ENCODE measurements around the gene MAP7D1.
"Not testable (repeated sequence)": the region's sequence is repeated elsewhere in the genome, so short reads cannot be mapped to it uniquely, and the experiment has no call there.

MAP7D1 gene

GRCh38 chr1:36154765-36155407, 1.1 kb upstream of the MAP7D1 start:
- no peak for DNase-seq

- peak; percentile 53 for DNase-seq
Measured at GRCh38 chr1:36156329-36157114, 562 bp downstream of the MAP7D1 start.

- no peak for DNase-seq
Measured at GRCh38 chr1:36157115-36157903, 1.3 kb downstream of the MAP7D1 start.

GRCh38 chr1:36157973-36158826, 2.2 kb downstream of the MAP7D1 start:
- no peak for DNase-seq

GRCh38 chr1:36158827-36159252, 2.9 kb downstream of the MAP7D1 start:
- not testable (repeated sequence) for DNase-seq

- DNase-seq = no peak
Measured at GRCh38 chr1:36159614-36160387, 3.8 kb downstream of the MAP7D1 start.

GRCh38 chr1:36160388-36160948, 4.5 kb downstream of the MAP7D1 start:
- no peak for DNase-seq

GRCh38 chr1:36160949-36161485, 5.1 kb downstream of the MAP7D1 start:
- DNase-seq = peak; percentile 41

- DNase-seq = peak; percentile 41
Measured at GRCh38 chr1:36161641-36162531, 5.9 kb downstream of the MAP7D1 start.

- DNase-seq = no peak
Measured at GRCh38 chr1:36162680-36163239, 6.8 kb downstream of the MAP7D1 start.

- DNase-seq = no peak
Measured at GRCh38 chr1:36163426-36163825, 7.5 kb downstream of the MAP7D1 start.

GRCh38 chr1:36164361-36164760, 8.4 kb downstream of the MAP7D1 start:
- DNase-seq = no peak

- DNase-seq = no peak
Measured at GRCh38 chr1:36165145-36165544, 9.2 kb downstream of the MAP7D1 start.

GRCh38 chr1:36166136-36166535, 10.2 kb downstream of the MAP7D1 start:
- DNase-seq = no peak

- no peak for DNase-seq
Measured at GRCh38 chr1:36166938-36167905, 11.3 kb downstream of the MAP7D1 start.

GRCh38 chr1:36168514-36168913, 12.6 kb downstream of the MAP7D1 start:
- no peak for DNase-seq

GRCh38 chr1:36170643-36171412, 14.9 kb downstream of the MAP7D1 start:
- DNase-seq = no peak
